ENCODE results near the gene ARHGAP15.

ARHGAP15 gene

DNA sequence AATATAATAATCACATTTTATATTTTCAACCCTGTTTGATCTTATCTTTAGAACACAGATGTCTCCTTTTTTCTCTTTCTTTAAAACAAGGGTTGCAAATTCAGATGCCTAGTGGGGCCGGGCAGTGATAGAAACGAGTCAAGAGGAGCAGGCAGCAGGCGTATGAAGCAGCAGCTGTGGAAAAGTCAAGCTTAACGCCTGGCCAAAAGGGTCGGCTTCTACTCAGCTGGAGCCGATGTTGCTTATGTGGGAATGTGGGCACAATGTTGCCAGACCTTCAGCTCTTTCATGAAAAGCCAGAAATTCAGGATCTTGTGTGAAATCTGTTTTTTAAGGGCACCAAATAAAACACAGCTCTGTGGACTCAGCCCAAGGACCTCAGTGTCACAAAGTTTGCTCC lies 642.7 kb downstream of the ARHGAP15 start:
- H3K4me3 ChIP-seq (ENCODE audit: low read depth, low read length): no peak overlapping the region
- DNase-seq (ENCODE audit: low read depth): no peak
- TF ChIP-seq CTCF (conservative IDR thresholded peaks at IDR 0.05; ENCODE audit: low read depth, low read length): no peak

GRCh38 chr2:143776526-143777297 lies 647.5 kb downstream of the ARHGAP15 start:
- no peak for TF ChIP-seq CTCF (conservative IDR thresholded peaks at IDR 0.05; ENCODE audit: low read depth, low read length)
- H3K4me3 ChIP-seq (ENCODE audit: low read depth, low read length): no peak overlapping the region
- no peak for DNase-seq (ENCODE audit: low read depth)

DNA sequence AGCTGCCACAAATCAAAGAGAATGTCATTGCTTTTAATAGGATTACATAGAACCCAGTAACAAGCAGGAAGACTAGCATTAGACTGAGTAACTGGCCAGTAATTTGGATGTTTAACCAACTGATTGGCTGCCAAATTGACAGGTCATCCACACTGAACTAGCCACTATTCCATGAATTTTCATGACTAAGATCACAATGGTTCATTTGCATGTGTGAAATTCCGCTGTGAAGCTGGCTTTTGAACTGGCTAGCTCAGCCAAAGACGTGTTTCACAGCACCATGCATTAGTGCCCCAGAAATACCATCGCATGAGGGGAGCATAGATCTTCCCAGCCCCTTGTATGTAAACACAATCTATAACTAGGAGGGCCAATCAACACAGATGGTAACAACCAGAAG lies 649.8 kb downstream of the ARHGAP15 start:
- no peak for DNase-seq (ENCODE audit: low read depth)
- H3K4me3 ChIP-seq (ENCODE audit: low read depth, low read length): no peak overlapping the region
- no peak for TF ChIP-seq CTCF (conservative IDR thresholded peaks at IDR 0.05; ENCODE audit: low read depth, low read length)

DNA sequence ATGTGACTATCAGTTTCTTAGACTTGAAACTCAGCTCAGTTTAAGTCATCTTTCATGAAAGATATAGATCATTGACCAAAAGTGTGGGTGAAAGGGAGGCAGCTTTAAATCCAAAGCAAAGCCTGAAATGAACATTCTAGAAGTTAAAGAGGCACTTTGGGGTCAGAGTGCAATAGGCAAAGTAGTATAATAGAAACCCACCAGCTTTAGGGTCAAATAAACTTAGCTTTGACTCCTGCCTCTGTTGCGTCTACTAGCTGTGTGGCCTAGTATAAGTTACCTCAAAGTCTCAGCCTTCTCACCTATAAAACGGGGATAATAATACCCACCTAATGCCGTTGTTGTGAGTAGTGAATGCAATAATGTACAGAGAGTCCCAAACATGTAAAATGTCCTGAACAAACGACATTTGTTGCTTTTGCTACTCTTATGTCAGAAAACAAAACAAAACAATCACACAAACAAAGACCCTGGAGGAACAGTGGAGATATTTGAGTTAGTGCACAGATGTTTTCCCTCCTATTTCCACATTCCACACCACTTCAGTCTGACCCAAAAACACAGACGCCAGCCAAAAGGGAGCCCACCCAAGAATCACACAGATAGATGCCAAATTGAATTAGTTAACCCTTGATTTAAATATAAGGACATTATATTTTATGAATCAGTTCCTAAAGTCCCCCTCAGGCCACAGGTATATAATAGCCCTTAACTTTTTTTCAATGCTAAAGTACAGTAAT lies 657.0 kb downstream of the ARHGAP15 start:
- DNase-seq (ENCODE audit: low read depth): no peak
- H3K4me3 ChIP-seq (ENCODE audit: low read depth, low read length): no peak overlapping the region
- no peak for TF ChIP-seq CTCF (conservative IDR thresholded peaks at IDR 0.05; ENCODE audit: low read depth, low read length)

DNA sequence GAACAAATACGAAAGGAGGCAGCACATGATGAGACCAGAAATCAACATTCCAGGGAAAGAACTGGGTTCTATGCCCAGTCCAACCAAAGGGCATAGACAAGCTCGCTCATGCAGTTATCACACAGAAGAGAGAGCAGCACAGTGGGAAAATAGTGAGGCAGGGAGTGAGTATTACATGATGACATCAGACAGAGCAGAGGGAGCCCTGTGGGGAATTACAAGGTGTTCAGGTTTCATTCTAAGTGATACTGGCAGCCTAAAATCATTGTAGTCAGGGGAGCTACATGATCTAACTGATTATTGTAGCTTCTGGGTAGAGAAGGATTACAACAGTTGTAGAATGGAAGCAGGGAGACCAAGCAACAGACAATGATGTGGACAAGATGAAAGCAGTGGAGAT lies 658.5 kb downstream of the ARHGAP15 start:
- H3K4me3 ChIP-seq (ENCODE audit: low read depth, low read length): no peak overlapping the region
- DNase-seq (ENCODE audit: low read depth): no peak
- no peak for TF ChIP-seq CTCF (conservative IDR thresholded peaks at IDR 0.05; ENCODE audit: low read depth, low read length)

- no peak overlapping the region for H3K4me3 ChIP-seq (ENCODE audit: low read depth, low read length)
- no peak for DNase-seq (ENCODE audit: low read depth)
- no peak for TF ChIP-seq CTCF (conservative IDR thresholded peaks at IDR 0.05; ENCODE audit: low read depth, low read length)
Measured at GRCh38 chr2:143792602-143793001, 663.4 kb downstream of the ARHGAP15 start.

All from choroid plexus epithelial cell (primary cell).